H1 (cell line): ENCODE data around the gene DOCK9. TPM values are rescaled to one million over a fixed set of nuclear protein-coding genes. Genes with fewer than 3 reads are reported as not detected.
A peak's percentile ranks its signal among the peaks of the same experiment; 100 is the strongest.

Experiments
- CTCF ChIA-PET: fragments of 300-600 bp; sonication (Branson Sonifier 250); formaldehyde crosslinking; loops from one replicate; lab custom pipeline; 2021; ENCODE audit not compliant: partially characterized antibody; lab: Charles Lee
- POLR2A ChIA-PET: fragments of 300-600 bp; sonication (Branson Sonifier 250); formaldehyde crosslinking; loops from one replicate; lab custom pipeline; 2021; ENCODE audit warnings: inconsistent platforms; ENCODE audit not compliant: partially characterized antibody; lab: Charles Lee
- DNase-seq, 2 experiments: peaks; one replicate each; pipeline versions ENCODE4 v3.0.0 to v3.0.0-alpha.2; 2010 to 2022; ENCODE audit warnings: low spot score in 2 of 2, low read depth in 1 of 2, mixed read lengths in 1 of 2
- FAIRE-seq: peaks from 2 replicates; lab custom pipeline; 2011; peaks lifted over from hg19 to GRCh38; lab: Jason Lieb, UNC
- H2AFZ ChIP-seq: 2 replicates; pipeline ENCODE4 v1.8.1; 2012; ENCODE audit warnings: low read length, inconsistent platforms
- H2AK5ac ChIP-seq: 2 replicates; pipeline ENCODE4 v1.6.1; 2013; ENCODE audit warnings: low read depth, low read length
- H2BK120ac ChIP-seq: replicated peaks from 2 replicates; pipeline ENCODE3; 2013; ENCODE audit warnings: low read depth, low read length, inconsistent platforms
- H2BK12ac ChIP-seq: 2 replicates; pipeline ENCODE4 v1.6.1; 2013; ENCODE audit warnings: low read depth, low read length
- H2BK15ac ChIP-seq: 2 replicates; pipeline ENCODE4 v1.6.1; 2013; ENCODE audit warnings: low read length
- H2BK20ac ChIP-seq: 2 replicates; pipeline ENCODE4 v1.6.1; 2013; ENCODE audit warnings: low read length
- H2BK5ac ChIP-seq: 2 replicates; pipeline ENCODE4 v1.6.1; 2013; ENCODE audit warnings: low read depth, low read length
- H3K14ac ChIP-seq: 2 replicates; pipeline ENCODE4 v1.6.1; 2013; ENCODE audit warnings: inconsistent platforms; ENCODE audit not compliant: insufficient read length
- H3K18ac ChIP-seq: 2 replicates; pipeline ENCODE4 v1.6.1; 2013; ENCODE audit warnings: low read length; ENCODE audit errors: extremely low read depth
- H3K23ac ChIP-seq: 2 replicates; pipeline ENCODE4 v1.6.1; 2013; ENCODE audit warnings: inconsistent platforms; ENCODE audit not compliant: insufficient read length
- H3K23me2 ChIP-seq: 2 replicates; pipeline ENCODE4 v1.6.1; 2013; ENCODE audit warnings: low read depth, low read length
- H3K27ac ChIP-seq: 2 replicates; pipeline ENCODE4 v1.6.1; 2011; ENCODE audit warnings: low read depth, low read length, inconsistent platforms
- H3K27me3 ChIP-seq, 4 experiments: replicated peaks in 1 of 4; 1 replicate in 1 of 4; 2 replicates in 3 of 4; pipeline versions ENCODE4 v1.6.1 to v1.8.1; 2011 to 2013; ENCODE audit warnings: low read length in 3 of 4, mild to moderate bottlenecking in 3 of 4, inconsistent platforms in 2 of 4, mixed read lengths in 2 of 4, moderate library complexity in 1 of 4; ENCODE audit not compliant: control insufficient read depth in 3 of 4, insufficient read depth in 3 of 4; ENCODE audit errors: extremely low read depth in 1 of 4
- H3K36me3 ChIP-seq, 4 experiments: 2 replicates each; pipeline versions ENCODE4 v1.6.1 to v1.8.1; 2011 to 2013; ENCODE audit warnings: mild to moderate bottlenecking in 4 of 4, low read length in 3 of 4, moderate library complexity in 2 of 4, control low read depth in 1 of 4, inconsistent platforms in 1 of 4; ENCODE audit not compliant: insufficient read depth in 4 of 4, control insufficient read depth in 2 of 4
- H3K4ac ChIP-seq: replicated peaks from 2 replicates; pipeline ENCODE3; 2013; ENCODE audit warnings: low read length, low read depth, mixed read lengths, inconsistent platforms; ENCODE audit not compliant: insufficient read length
- H3K4me1 ChIP-seq, 4 experiments: replicated peaks in 1 of 4; 1 replicate in 1 of 4; 2 replicates in 3 of 4; pipeline versions ENCODE4 v1.6.1 to v1.8.1; 2011 to 2013; ENCODE audit warnings: low read length in 3 of 4, inconsistent platforms in 2 of 4, mixed read lengths in 1 of 4; ENCODE audit not compliant: insufficient read depth in 4 of 4, control insufficient read depth in 3 of 4
- H3K4me2 ChIP-seq, 2 experiments: 2 replicates each; pipeline versions ENCODE4 v1.6.1 to v1.8.1; 2011 to 2013; ENCODE audit warnings: low read depth in 2 of 2, low read length in 2 of 2, control low read depth in 1 of 2, inconsistent platforms in 1 of 2, mild to moderate bottlenecking in 1 of 2; ENCODE audit not compliant: insufficient read depth in 1 of 2
- H3K4me3 ChIP-seq, 4 experiments: fragments of 200-600, 300-600 bp in 1 of 4; sonication (generic), shearing (Covaris generic), sonication (Bioruptor Twin) in 1 of 4; 2 replicates each; pipeline versions ENCODE4 v1.5.1 to v1.8.1; 2011 to 2016; ENCODE audit warnings: low read length in 4 of 4, low read depth in 3 of 4, control low read depth in 2 of 4, inconsistent platforms in 2 of 4, mild to moderate bottlenecking in 2 of 4, mixed read lengths in 1 of 4, moderate library complexity in 1 of 4; ENCODE audit not compliant: insufficient read depth in 2 of 4; ENCODE audit errors: extremely low read depth in 1 of 4
- H3K56ac ChIP-seq: replicated peaks from 2 replicates; pipeline ENCODE3; 2013; ENCODE audit warnings: low read depth, mild to moderate bottlenecking, mixed read lengths, low read length, inconsistent platforms; ENCODE audit not compliant: insufficient read length
- H3K79me1 ChIP-seq: 2 replicates; pipeline ENCODE4 v1.6.1; 2013; ENCODE audit warnings: low read depth, low read length, control low read depth
- H3K79me2 ChIP-seq, 2 experiments: 2 replicates each; pipeline versions ENCODE4 v1.6.1 to v1.8.1; 2012 to 2013; ENCODE audit warnings: low read length in 2 of 2, mild to moderate bottlenecking in 2 of 2, inconsistent platforms in 1 of 2; ENCODE audit not compliant: insufficient read depth in 2 of 2, control insufficient read depth in 1 of 2
- H3K9ac ChIP-seq, 4 experiments: replicated peaks in 1 of 4; 1 replicate in 1 of 4; 2 replicates in 3 of 4; pipeline versions ENCODE4 v1.6.1 to v1.8.1; 2011 to 2013; ENCODE audit warnings: low read depth in 3 of 4, low read length in 3 of 4, control low read depth in 2 of 4, mild to moderate bottlenecking in 2 of 4, moderate library complexity in 2 of 4, inconsistent platforms in 1 of 4; ENCODE audit errors: extremely low read depth in 1 of 4
- H3K9me3 ChIP-seq, 2 experiments: 2 replicates each; pipeline versions ENCODE4 v1.6.1 to v1.8.1; 2012 to 2013; ENCODE audit warnings: mild to moderate bottlenecking in 2 of 2, moderate library complexity in 2 of 2, control low read depth in 1 of 2, inconsistent platforms in 1 of 2, low read depth in 1 of 2, low read length in 1 of 2, mixed read lengths in 1 of 2; ENCODE audit not compliant: insufficient read depth in 2 of 2
- H4K20me1 ChIP-seq, 2 experiments: replicated peaks in 1 of 2; 2 replicates each; pipeline versions ENCODE3 to v1.8.1; 2011 to 2013; ENCODE audit warnings: inconsistent platforms in 2 of 2, low read length in 2 of 2, mild to moderate bottlenecking in 1 of 2; ENCODE audit not compliant: insufficient read depth in 2 of 2, control insufficient read depth in 1 of 2
- H4K5ac ChIP-seq: 2 replicates; pipeline ENCODE4 v1.6.1; 2013; ENCODE audit warnings: low read length, low read depth, mixed read lengths, inconsistent platforms; ENCODE audit not compliant: insufficient read length
- H4K8ac ChIP-seq: 2 replicates; pipeline ENCODE4 v1.8.0; 2013; ENCODE audit warnings: mild to moderate bottlenecking, moderate library complexity, low read length, inconsistent platforms; ENCODE audit not compliant: insufficient read depth; ENCODE audit errors: extremely low read depth
- H4K91ac ChIP-seq: replicated peaks from 2 replicates; pipeline ENCODE3; 2013; ENCODE audit warnings: low read length, mixed read lengths, inconsistent platforms; ENCODE audit not compliant: insufficient read length
- BCL11A ChIP-seq, 2 experiments: IDR thresholded peaks; one replicate each; pipeline ENCODE4 v1.6.1; 2011; ENCODE audit warnings: low read depth in 2 of 2, low read length in 2 of 2, mild to moderate bottlenecking in 2 of 2
- CTBP2 ChIP-seq: IDR thresholded peaks from 2 replicates; pipeline ENCODE4 v1.7.0; 2011; ENCODE audit warnings: borderline replicate concordance, mild to moderate bottlenecking, moderate library complexity, mixed read lengths, low read length; ENCODE audit not compliant: insufficient read depth, insufficient read length
- EGR1 ChIP-seq: IDR thresholded peaks from 2 replicates; pipeline ENCODE4 v1.6.1; 2011; ENCODE audit warnings: low read depth, low read length, borderline replicate concordance
- KDM5A ChIP-seq: fragments of 200-600 bp; IDR thresholded peaks from 2 replicates; pipeline ENCODE4 v1.7.1; 2012; ENCODE audit warnings: mild to moderate bottlenecking, low read length, inconsistent platforms, mixed read lengths
- NANOG ChIP-seq: IDR thresholded peaks from 2 replicates; pipeline ENCODE4 v1.6.1; 2011; ENCODE audit warnings: low read length, low read depth, mild to moderate bottlenecking, inconsistent platforms; ENCODE audit not compliant: insufficient read depth, poor library complexity, severe bottlenecking
- POU5F1 ChIP-seq: IDR thresholded peaks from 2 replicates; pipeline ENCODE4 v1.6.1; 2011; ENCODE audit warnings: low read depth, mild to moderate bottlenecking, low read length, moderate library complexity
- RXRA ChIP-seq: IDR thresholded peaks from 2 replicates; pipeline ENCODE4 v1.6.1; 2011; ENCODE audit warnings: low read depth, mild to moderate bottlenecking, low read length, moderate library complexity; ENCODE audit not compliant: insufficient read depth
- SIN3A ChIP-seq, 2 experiments: IDR thresholded peaks in 1 of 2; conservative IDR thresholded peaks in 1 of 2; 2 replicates each; pipeline ENCODE4 v1.6.1; 2011 to 2012; ENCODE audit warnings: low read length in 2 of 2, improper control_type of control experiment in 1 of 2, low read depth in 1 of 2, mild to moderate bottlenecking in 1 of 2
- SIX5 ChIP-seq: IDR thresholded peaks from 2 replicates; pipeline ENCODE4 v1.6.1; 2011; ENCODE audit warnings: mild to moderate bottlenecking, low read depth, low read length
- SUZ12 ChIP-seq: fragments of 200-600 bp; sonication (generic); IDR thresholded peaks from 2 replicates; pipeline ENCODE4 v1.6.1; 2012; ENCODE audit warnings: mild to moderate bottlenecking, inconsistent platforms, low read length, moderate library complexity, mixed read lengths
- TBP ChIP-seq: IDR thresholded peaks from 2 replicates; pipeline ENCODE4 v1.6.1; 2011; ENCODE audit warnings: low read depth, low read length, improper control_type of control experiment
- YY1 ChIP-seq: IDR thresholded peaks from 2 replicates; pipeline ENCODE4 v1.6.1; 2011; ENCODE audit warnings: low read depth, mild to moderate bottlenecking, low read length
- WGBS, 2 experiments: shearing (Covaris generic) in 1 of 2; methylation state at CpG; one replicate each; pipeline versions ENCODE4 v1.1.6 to v1.1.7; 2013 to 2015; ENCODE audit warnings: low lambda C conversion rate in 2 of 2, mixed read lengths in 2 of 2, inconsistent platforms in 1 of 2, low coverage in 1 of 2, missing lambda C conversion rate in 1 of 2; ENCODE audit not compliant: insufficient replicate concordance in 2 of 2, insufficient coverage in 1 of 2, insufficient read length in 1 of 2; ENCODE audit errors: extremely low coverage in 1 of 2, missing lambda C conversion rate in 1 of 2; 5-methylcytosine and 5-hydroxymethylcytosine counted together
- polyA plus RNA-seq, 7 experiments: library from polyadenylated mRNA; depleted of rRNA in 3 of 7; stranded (reverse) in 5 of 7; unstranded in 2 of 7; fragments of >200 nt in 5 of 7; fragments of 200-250 nt in 2 of 7; gene quantifications; 1 replicate in 5 of 7; 2 replicates in 1 of 7; 4 replicates in 1 of 7; pipeline versions ENCODE4 v1.2.1 to v1.2.3, GENCODE V29; 2011 to 2013; ENCODE audit warnings: missing spikeins in 2 of 7, mixed read lengths in 2 of 7
- total RNA-seq: library from RNA; stranded (reverse); fragmentation: NEBNext Ultra II Directional; extraction: Animal tissue kit (Norgen Biotek cat#: 25700); gene quantifications from 2 replicates; pipeline ENCODE4 v1.2.1, GENCODE V29; 2021
- TF ChIP-seq, protein P1 (sequence below): IDR thresholded peaks from 2 replicates; pipeline ENCODE4 v1.6.1; 2011; ENCODE audit warnings: low read length, improper control_type of control experiment

The DOCK9 gene
- total and polyA plus RNA-seq, 2 of the 8 experiments (the other 6 are each of a cell fraction or from before 2014, with no cell fraction given) = 21.6 to 31.5 TPM

- Histone ChIP-seq H2BK20ac (no peak overlapping the region), H3K4ac (no peak overlapping the region), H3K4me2 (peak overlapping the region in 1 of 2 experiments; percentile 22; a peak in 2 of 4 replicates), H4K91ac (no peak overlapping the region), H3K27me3 (no peaks in the 10 kb centered on the region; a peak in 2 of 7 replicates), H3K4me3 (no peak overlapping the region), H2AFZ (no peak overlapping the region), H3K27ac (no peak overlapping the region), H2BK12ac (no peak overlapping the region), H3K23me2 (no peaks in the 10 kb centered on the region), H2BK15ac (no peak overlapping the region), H3K79me1 (no peaks in the 10 kb centered on the region), H3K9ac (no peak overlapping the region), H3K9me3 (no peaks in the 10 kb centered on the region), H3K79me2 (no peaks in the 10 kb centered on the region), H2BK5ac (no peak overlapping the region), H3K36me3 (no peaks in the 10 kb centered on the region), H2BK120ac (no peak overlapping the region), H3K18ac (no peak overlapping the region), H4K20me1 (no peaks in the 10 kb centered on the region), H3K56ac (no peak overlapping the region), H3K14ac (no peak overlapping the region), H4K5ac (no peak overlapping the region), H3K23ac (no peak overlapping the region), H2AK5ac (no peak overlapping the region), H3K4me1 (peaks cover 0 to 26% (median 13%) of the 10 kb centered on the region in 4 experiments; a peak in 5 of 7 replicates), H4K8ac (no peak overlapping the region; the same call in 1 of the 2 replicates)
- POLR2A ChIA-PET = no interaction called here
- WGBS, 2 experiments = 65% methylated on average over 8 of the region's 8 CpGs; no CpG with 5 or more reads in 1 of the 2 experiments
- DNase-seq (no peak), FAIRE-seq (no peak)
- CTCF ChIA-PET = interaction anchor here (0.8 to 4.4 kb wide), 8 partner anchors 12 to 191 kb away, joined by 3 to 59 read pairs (median 4); no protein-coding TSS in a partner anchor
- no peak for TF ChIP-seq SUZ12
- TF ChIP-seq CTBP2 = no peak
- TF ChIP-seq SIX5 = no peak
- TF ChIP-seq BCL11A (IDR thresholded peaks at IDR 0.05; ENCODE audit: low read depth in 2 of 2, low read length in 2 of 2) = no peak
- TF ChIP-seq KDM5A = no peak
- TF ChIP-seq NANOG = no peak
- peak; percentile 23; the same call in 1 of the 2 replicates for TF ChIP-seq YY1
- no peak for TF ChIP-seq POU5F1
- TF ChIP-seq, protein P1, sequence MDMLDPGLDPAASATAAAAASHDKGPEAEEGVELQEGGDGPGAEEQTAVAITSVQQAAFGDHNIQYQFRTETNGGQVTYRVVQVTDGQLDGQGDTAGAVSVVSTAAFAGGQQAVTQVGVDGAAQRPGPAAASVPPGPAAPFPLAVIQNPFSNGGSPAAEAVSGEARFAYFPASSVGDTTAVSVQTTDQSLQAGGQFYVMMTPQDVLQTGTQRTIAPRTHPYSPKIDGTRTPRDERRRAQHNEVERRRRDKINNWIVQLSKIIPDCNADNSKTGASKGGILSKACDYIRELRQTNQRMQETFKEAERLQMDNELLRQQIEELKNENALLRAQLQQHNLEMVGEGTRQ = peak; percentile 65; the same call in 1 of the 2 replicates
- TF ChIP-seq RXRA = no peak
- TF ChIP-seq SIN3A (conservative IDR thresholded peaks at IDR 0.05 in 1 of 2, IDR thresholded peaks at IDR 0.05 in 1 of 2; ENCODE audit: low read depth in 1 of 2, low read length in 2 of 2) = no peak
- TF ChIP-seq EGR1 = no peak
- no peak for TF ChIP-seq TBP
These were observed 152.2 kb downstream of the DOCK9 start for GRCh38 chr13:98825659-98826058.
